RPMI8226 (cell line): Measurements from ENCODE around the gene FBXO24.
"Not testable (repeated sequence)": the region's sequence is repeated elsewhere in the genome, so short reads cannot be mapped to it uniquely, and the experiment has no call there.

Experiments
- DNase-seq: peaks from one replicate; pipeline ENCODE4 v3.0.0-alpha.2; 2015

FBXO24 gene

DNA sequence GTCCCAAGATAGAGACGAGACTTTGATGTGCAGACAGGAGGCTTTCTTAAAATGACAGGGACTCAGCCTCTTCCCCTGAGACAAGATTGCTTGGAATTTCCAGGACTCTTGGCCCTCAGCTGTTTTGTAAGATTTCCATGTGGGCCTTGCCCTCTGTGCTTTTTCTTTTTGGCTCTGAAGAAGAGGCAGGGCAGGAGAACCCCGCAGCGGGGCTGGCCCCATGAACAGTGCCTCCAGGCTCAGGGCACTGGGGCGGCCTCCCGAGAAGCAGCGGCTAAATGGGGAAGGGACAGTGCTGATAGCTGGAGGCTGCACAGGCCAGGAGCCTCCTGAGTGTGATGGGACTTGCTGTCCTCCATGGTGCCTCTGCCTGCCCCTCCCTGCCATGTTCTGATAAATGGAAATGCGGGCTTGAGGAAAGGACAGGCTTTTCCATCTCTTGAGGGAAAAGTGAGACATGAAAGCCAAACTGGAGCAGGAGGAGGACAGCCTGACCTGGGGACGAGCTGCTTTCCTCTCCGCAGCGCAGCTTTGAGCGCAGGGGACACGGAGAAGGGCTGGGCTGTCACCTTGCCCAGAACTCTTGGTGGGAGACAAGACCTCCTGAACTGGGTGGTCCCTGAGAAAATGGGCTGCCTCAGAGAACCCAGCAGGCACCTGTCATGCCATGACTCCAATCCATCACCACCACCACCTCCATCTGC, 24.5 kb upstream of the FBXO24 start:
- no peak for DNase-seq

DNA sequence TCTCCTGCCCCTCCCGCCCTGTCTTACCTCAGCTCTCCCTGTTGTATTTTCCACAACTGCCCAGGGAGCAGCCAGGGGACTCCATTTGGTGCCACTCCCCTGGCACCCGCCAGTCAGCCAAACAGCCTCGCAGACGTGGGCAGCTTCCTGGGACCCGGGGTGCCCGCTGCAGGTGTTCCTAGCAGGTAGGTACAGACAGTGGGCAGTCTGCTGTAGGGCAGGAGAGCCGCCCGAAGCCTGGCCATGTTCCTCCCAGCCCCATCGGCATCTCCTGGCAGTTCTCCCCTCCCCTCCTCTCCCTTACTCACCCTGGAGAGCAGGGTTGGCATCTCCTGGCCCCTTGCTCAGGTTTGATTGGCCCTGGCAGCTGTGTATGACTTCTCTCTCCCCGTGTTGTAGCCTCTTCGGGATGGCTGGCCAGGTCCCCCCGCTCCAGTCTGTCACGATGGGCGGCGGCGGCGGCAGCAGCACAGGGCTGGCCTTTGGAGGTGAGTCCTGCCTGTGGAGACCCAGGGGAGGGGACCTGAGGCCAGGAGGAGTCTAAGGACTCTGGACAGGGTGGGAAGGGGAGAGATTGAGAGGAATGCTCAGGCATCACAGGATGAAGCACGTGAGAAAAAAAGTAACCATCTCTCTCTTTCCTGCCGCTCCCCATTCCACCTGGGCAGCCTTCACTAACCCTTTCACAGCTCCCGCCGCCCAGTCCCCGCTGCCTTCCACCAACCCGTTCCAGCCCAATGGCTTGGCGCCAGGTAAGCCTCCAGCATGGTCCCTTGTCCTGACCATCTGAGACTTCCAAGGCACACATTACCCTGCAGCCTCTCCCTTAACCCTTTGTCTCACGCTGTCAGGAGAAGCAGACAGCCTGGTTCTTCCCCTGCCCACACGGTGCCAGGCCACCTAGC, 23.7 kb upstream of the FBXO24 start:
- no peak for DNase-seq

DNA sequence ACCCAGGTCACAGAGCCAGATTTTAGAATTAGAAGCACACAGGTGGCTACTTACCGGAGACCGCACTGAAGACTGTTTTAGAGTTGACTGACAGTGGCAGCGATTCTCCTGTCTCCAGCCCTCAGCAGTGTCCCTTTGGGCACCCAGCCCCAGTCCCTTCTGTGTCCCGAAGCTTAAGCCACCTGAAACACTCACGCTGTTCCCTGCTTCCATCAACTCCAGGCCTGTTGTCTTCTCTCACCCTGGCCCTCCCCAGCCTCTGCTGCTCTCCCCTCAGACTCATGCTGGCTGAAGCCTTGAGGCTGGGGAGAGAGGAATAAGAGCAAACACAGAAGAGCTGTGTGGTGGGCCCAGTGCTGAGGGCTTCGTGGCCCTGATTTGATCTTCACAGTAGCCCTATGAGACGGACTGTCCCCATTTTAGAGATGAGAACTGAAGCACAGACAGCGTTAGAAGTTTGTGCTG, 23.0 kb upstream of the FBXO24 start:
- DNase-seq, result no peak

DNA sequence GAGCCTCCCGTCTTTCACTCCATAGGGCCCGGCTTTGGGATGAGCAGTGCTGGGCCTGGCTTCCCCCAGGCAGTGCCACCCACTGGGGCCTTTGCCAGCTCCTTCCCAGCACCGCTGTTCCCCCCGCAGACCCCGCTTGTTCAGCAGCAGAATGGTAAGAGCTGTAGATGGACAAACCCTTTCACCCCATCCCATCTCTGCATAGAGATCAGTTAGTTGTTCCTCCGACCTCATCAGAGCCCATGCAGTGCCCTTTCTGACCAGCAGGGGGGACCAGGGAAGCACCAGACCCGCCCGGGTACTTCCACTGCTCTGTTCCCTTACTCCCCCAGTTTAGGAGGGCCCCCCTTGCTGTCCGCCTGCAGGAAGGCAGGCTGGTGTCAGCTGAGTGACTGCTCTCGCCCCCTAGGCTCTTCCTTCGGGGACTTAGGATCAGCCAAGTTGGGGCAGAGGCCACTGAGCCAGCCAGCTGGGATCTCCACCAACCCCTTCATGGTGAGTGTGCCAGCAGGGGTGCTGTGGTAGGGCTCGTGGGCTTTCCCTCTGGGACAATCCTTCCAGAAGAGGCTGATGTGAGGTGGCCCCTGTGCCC, 22.2 kb upstream of the FBXO24 start:
- DNase-seq, result peak; percentile 83

DNA sequence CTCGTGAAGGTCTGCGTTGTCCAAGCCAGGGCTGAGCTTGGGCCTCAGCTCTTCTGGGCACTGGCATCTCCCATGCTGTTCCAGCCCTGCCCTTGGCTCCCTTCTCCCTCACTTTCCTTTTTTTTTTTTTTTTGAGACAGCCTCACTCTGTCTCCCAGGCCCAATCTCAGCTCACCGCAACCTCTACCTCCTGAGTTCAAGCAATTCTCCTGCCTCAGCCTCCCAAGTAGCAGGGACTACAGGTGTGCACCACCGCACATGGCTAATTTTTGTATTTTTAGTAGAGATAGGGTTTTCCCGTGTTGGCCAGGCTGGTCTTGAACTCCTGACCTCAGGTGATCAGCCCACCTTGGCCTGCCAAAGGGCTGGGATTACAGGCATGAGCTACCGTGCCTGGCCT, 21.7 kb upstream of the FBXO24 start:
- DNase-seq, result not testable (repeated sequence)

DNA sequence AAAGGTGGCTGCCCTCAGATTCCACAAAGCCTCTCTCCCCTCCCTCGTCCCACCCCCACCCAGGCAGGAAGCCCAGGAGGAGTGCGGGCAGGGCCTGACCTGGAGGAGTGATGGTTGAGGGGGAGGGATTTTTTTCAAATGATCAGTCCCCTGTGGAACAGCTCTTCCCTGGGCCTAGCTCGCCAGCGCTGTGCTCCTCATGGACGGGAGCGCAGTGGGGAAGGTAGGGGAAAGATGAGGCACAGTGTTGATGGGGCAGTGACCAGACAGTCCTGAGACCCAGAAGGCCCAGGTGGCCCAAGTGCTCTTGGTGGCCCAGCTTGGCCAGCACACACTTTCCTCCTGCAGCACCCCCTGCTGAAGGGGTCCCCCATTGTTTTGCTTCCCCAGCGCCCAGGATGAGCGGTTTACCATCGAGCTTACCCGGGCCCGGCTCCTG, 21.0 kb upstream of the FBXO24 start:
- DNase-seq, result no peak

DNA sequence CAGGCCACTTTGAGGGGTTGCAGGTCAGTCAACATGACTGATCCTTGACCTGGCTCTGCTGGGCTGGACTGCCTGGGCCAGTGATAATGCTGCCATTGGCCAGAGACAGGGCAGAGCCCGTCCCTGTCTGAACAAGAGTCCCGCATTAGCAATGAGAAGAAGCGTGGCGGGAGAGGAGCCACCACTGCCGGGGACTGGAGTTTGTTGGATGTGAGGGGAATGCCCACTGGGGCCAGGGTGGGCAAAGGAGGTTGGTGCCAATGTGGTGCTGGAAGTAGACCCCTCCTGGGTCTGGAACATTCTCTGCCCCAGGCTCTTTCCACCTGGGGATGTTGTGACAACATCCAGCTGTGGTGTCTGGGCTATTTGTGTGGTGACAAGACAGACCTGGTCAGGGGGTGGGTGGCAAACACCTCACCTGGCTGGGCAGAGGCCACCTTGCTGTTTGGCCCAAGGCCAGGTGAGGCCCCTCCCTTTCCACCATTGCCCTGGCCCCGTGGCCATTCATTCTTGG, 20.1 kb upstream of the FBXO24 start:
- no peak for DNase-seq

DNA sequence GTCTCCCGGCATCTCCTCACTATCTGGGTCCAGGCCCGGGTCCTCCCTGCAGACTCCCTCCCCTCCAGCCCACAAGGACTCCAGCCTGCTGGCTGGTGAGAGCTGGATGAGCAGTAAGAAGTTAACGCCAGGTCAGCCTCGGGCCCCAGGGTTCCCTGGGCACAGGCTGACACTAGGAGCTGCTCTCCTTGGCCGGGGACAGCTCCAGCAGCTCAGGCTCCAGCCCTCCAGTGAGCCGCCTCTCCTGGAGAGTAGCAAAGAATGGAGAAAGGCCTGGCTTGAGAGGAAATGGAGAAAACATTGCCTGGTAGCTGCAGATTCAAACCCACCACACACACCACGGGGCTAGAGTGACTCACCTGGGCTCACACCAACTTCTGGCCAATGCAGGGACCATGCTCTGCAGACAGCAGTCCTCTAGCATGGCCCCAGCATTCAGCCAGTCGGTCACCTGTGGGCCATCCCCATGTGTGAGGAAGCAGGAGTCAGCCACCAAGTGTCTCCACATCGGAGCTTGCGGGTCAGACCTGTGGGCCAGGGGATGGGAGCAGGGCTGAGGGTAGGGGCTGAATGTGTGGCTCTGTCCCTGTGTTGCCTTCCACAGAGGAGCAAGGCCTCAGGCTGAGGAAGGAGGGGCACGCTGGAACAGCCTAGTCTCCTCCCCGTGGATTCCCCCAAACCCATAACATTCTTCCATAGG, 18.9 kb upstream of the FBXO24 start:
- DNase-seq, result no peak

DNA sequence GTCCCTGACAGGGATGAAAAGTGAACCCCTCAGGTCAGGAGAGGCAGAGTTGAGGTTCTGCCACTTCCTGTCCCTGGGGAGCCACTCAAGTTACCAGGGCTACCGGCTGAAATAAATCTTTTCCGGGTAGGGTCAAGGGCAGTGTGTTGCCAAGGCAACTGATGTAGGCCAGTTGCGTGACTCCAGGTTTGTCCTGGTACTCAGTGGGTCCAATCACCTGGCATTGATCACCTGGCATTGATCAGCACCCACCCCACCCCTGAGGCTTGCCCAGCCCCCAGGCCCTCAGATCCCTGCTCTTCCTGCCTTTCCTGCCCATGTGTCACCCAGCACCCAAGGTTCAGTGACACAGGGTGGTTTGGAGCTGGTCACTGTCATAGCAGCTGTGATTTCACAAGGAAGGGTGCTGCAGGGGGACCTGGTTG, 18.4 kb upstream of the FBXO24 start:
- no peak for DNase-seq

DNA sequence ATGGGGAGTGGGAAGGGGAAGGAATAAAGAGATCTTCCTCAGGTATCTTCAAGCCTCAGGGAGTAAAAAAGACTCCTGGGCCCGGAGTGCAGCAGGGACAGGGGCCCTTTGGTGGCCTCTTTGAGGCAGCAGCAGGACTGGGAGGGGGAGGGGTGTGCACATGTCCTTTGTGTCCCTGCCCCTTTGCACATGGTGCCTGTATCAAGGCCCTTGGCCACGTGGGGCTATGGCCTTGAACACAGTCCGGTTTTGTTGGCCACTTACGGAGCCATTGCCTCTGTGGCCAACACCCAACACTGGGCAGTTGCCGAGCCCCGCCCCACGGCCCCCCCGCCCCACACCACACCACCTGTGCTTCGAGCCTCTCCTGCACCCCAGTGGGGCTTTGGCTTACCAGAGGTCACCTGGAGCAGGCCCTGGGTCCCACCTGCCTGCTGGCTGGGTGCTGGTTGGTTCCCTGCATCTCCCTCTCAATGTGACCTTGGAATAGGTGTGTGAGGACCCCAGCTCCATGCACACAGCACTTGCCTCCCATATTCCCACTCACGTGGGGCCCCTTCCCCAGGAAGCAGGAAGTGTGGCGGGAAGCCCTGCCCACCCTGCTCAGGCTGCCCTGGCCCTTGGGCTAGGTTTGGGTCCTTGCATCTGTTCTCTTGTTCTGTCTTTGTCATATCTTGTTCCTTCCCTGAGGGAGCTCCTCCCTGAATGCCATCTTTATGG, 17.8 kb upstream of the FBXO24 start:
- DNase-seq, result peak; percentile 22

DNA sequence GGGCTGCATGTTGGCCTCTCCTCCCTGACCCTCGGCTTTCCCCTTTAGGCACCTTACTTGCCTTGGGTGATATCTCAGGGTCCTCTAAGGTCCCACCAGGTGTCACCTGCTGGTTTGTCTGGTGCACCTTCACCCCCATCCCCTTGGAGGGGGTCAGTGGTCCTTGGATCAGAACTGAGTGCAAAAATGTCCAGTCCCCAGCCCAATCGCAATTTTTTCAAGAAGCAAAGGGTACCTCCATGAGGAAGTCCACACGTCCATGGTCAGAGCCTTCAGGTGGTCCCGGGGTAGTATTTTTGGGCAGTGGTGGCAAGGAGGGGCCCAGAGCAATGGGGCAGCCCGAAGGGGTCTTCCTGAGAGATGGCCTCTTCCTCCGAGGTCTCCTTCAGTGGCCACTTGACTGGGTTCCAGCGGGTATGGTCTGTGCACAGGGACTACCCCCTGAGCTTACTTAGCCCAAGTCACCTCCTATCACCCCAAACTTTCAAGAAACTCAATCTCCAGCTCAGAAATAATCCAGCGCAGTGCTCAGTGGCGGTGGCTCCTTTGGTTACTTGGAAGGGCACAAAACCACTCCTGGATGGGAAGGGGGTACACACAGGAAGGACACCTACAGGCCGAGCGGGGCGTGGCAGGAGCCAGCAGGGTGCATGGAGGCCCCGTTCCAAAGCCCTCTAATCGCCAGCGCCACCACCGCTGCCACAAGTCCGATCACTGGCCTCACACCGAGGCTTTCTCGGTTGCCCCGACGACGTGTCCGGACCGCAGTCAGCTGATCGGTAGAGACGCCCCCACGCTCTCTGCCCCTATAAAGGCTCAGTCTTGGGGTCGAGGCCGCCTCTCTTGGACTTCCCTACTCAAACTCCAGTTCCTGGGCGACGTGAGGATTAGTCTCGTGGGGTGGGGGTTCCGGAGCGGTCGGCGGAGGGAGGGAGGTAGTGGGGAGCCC, 17.0 kb upstream of the FBXO24 start:
- peak; percentile 64 for DNase-seq

DNA sequence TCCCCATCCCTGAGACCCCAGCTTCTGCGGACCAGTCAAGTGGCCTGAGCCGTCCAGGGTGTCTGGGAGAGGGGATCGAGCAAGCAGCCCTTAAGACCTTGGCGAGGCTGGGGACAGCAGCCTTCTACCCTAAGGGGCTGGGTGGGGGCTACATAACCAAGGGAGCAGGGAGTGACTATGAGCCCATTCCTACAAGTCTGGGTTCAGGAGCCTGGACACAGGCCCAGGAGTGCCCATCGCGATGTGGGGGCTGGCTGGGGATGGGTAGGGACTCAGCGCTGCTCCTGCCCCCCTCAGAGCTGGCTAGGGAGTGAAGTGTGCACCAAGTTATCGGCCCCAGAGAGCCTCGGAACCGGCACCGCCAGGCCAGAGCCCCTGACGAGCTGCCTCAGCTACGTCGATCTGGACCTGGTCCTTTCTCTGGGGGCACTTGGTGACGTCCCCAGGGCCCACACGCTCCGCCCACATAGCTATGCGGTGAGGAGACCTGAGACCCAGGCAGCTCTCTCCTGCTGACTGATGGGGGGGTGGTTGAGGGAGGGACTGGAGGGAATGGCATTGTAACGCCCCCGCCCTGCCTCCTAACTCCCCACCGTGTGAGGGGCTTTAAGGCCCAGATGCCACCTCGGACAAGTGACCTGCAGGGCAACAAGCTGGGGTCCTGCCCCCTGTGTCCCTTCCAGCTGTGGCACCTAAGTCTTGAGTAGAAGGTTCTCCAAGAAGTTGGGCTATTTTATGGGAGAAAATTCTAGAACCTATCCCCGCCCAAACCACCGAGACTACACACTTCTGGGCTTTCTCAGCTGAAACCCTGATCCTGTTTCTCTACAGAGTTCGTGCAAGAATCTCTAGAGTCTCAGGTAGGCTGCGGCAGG, 14.9 kb upstream of the FBXO24 start:
- DNase-seq, result peak; percentile 23

DNA sequence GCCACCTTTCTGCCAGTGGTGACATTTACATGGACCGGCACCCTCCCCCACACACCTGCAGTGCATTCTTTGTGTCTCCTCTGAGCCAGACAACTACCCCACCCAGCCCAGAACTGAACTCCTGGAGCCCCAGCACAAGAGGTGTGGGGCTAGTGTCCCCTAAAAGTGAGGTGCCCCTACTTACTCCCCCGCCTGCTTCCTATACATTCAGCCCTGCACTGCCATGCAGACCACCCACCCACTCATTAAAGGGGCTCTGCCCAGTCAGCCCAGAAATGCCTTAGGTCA, 14.4 kb upstream of the FBXO24 start:
- peak; percentile 36 for DNase-seq

DNA sequence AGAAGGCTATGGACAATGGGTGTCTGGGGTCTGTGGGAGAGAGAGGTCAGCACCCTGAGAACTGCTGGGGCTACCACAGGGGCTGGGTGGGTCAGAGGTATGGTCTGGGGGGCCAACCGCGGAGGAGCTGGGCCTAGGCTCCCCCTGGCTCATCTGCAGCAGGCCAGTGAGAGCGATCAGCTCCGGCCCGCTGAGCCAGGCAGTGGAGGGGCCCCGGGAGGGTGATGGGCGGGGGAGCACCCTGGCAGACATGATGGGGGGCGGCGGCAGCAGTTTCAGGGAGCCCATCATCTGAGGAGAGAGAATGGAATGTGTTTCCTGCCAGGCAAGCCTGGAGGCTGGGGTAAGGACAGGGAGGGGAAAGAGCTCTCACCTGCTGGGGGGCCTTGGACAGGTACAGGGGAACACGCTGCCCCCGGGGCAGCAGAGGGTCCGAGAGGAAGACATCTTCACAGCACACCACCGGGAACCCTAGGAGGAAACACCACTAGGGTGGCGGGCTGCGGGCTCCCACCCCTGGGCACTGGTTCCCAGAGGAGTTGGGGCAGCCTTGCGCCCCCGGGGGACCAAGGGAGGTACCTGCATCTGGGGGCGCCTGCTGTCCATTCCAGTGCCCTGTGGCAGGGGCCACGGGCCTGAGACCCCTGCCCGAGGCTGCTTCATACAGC, 13.7 kb upstream of the FBXO24 start:
- DNase-seq, result no peak

DNA sequence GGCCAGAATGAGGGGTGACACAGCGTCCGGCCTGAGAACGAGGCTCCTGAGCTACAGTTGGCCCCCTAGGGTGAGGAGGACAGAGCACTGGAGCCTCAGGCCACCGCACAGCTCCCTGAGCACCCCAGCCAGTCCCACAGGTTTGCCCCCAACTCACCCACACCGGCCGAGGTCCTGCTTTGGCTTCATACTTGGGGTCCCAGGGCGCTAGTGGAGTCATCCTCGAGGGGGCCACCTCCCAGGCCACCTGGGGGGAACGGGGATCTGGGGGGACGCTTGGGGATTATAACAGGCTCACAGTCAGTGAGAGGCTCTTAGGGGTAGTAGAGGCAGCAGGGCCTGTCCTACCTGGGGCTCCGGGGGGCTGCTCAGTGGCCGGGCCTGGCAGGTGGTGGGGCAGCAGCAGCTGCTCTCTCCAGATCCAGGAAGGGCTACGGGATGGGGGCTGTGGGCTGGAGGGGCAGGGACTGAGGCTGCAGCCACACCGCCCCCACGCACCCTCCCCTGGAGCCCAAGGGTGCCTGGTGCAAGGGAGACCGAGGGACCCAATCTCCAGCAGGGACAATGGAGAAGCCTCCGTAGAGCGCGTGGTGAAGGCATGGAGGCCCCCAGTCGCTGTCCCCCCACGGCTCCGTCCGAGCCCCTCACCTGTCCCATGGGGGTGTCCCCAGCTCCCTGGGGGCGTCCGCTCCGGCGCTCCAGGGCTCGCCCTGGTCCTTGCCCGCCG, 13.0 kb upstream of the FBXO24 start:
- no peak for DNase-seq

DNA sequence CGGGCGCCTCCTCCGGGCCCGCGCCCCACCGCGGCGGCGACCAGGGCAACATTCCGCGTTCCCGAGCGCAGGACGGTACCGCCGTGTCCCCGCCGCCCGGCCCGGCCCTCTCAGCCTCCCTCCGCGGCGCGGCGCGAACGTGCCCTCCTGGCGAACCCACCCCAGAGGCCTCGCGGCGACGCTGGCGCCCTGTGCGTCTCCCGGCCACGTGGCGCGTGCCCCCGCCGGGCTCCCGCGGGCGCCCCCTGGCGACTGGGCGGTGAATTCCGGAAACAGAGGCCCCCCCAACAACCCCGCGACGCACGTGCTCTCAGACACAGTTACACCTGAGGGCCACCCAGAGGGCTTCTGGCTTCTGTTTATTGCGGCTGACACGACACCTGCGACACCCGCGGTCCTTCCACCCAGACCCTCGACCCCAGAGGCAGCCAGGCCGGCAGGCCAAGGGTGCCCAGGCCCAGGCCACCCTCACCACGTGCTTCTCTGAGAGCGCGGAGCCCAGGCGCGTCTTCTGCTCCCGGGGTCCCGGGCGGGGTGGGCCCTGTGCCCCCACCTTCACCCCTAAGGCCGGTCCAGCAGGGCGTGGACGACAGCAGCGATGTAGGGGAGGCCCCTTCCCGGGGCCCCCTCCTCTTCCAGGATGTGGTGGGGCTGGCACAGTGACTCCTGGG, 12.3 kb upstream of the FBXO24 start, which contains the start of gene SAP25:
SAP25 (minus strand) TSS at position 210 of the 671 bp plus-strand sequence; CDS start at position 52, 158 bp downstream.
- DNase-seq, result no peak

DNA sequence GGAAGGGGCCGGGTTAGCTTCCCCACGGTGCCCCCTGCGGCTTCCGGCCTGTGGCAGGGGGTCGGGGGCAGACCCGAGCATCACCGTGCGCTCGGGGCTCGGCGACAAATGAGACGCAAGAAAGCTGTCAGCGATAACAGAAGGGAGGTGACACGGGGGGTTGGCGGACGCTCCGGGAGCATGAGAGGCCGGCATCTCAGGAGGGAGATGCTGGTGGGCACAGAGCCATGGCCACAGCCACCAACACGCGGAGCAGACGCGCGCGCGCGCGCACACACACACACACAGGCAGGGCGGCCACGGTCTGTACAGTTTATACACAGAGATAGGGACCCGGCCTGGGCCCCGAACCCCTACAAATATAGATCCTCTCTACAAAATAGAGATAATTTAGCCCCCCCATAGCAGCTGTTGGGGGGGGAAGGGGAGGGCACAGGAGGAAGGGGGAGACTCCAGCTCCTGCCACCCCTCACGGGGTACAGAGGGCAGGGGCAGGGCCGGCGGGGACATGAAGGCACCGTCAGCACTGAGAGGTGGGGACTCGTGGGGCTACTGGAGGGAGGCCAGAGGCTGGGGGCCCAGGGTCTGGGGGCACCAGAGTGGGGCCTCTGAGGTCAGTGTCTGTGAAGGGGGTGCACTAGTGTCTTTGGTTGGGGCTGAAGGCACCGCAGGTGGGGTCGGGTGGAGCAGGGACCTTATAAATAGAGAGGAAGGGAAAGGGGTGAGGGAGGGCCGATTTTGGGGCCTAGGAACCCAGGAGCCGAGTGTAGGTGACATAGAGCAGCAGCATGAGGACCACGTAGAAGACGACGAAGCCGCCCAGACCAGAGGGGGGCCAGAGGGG, 11.5 kb upstream of the FBXO24 start:
- DNase-seq, result no peak
